GM06990 (cell line): ENCODE data around the gene ATP2B2.

Experiments used
- DNase-seq: peaks from one replicate; pipeline ENCODE4 v3.0.0-alpha.2; 2011; ENCODE audit not compliant: insufficient read length; ENCODE audit errors: extremely low read depth
- H3K27me3 ChIP-seq: replicated peaks from 2 replicates; pipeline ENCODE4 v1.6.0; 2011; ENCODE audit warnings: low read length; ENCODE audit not compliant: control insufficient read depth, insufficient read depth
- H3K36me3 ChIP-seq: 2 replicates; pipeline ENCODE4 v1.5.1; 2011; ENCODE audit warnings: low read length; ENCODE audit not compliant: control insufficient read depth, insufficient read depth
- H3K4me3 ChIP-seq: replicated peaks from 2 replicates; pipeline ENCODE4 v1.5.1; 2011; ENCODE audit warnings: low read depth, mild to moderate bottlenecking, control low read depth, low read length
- TF ChIP-seq, protein P1 (sequence below): IDR thresholded peaks from 2 replicates; pipeline ENCODE4 v1.5.1; 2011; ENCODE audit warnings: low read length, control low read depth, mild to moderate bottlenecking, inconsistent platforms; ENCODE audit not compliant: insufficient read depth, poor library complexity, severe bottlenecking

Gene ATP2B2

DNA sequence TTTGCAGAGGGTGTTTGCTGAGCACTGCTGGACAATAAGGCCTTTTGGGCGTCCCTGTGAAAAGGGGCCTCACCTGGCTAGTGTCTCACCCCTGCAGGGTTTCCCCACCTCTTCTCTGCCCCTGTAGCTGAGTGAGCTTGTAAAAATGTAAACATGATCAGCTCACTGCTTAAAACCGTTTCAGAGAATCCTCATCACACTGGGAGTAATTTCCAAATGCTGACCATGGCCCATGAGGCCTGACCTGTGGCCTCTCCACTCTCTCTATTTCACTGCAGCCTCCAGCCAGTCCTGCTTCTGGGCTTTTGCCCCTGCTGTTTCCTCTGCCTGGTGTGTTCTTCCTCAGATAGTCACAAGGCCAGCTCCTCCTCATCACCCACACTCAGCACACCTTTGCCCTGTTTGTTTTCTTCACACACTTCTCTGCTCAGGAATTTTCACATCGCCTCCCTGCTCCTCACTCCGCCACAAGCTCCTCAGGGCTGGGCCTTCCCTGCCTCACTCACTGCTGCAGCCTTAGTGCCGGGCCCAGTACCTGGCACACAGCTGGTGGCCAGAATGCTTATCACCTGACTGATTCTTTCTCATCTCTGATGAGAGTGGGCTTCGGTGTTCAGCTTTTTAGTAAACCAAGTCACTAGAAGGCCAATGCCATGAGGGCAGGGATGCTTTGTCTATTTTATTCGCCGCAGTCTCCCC is 105.2 kb downstream of the ATP2B2 start:
- TF ChIP-seq, protein P1, sequence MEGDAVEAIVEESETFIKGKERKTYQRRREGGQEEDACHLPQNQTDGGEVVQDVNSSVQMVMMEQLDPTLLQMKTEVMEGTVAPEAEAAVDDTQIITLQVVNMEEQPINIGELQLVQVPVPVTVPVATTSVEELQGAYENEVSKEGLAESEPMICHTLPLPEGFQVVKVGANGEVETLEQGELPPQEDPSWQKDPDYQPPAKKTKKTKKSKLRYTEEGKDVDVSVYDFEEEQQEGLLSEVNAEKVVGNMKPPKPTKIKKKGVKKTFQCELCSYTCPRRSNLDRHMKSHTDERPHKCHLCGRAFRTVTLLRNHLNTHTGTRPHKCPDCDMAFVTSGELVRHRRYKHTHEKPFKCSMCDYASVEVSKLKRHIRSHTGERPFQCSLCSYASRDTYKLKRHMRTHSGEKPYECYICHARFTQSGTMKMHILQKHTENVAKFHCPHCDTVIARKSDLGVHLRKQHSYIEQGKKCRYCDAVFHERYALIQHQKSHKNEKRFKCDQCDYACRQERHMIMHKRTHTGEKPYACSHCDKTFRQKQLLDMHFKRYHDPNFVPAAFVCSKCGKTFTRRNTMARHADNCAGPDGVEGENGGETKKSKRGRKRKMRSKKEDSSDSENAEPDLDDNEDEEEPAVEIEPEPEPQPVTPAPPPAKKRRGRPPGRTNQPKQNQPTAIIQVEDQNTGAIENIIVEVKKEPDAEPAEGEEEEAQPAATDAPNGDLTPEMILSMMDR = no peak
- no peak overlapping the region for H3K4me3 ChIP-seq
- H3K27me3 ChIP-seq = no peaks in the 10 kb centered on the region
- no peaks in the 10 kb centered on the region for H3K36me3 ChIP-seq
- DNase-seq = no peak

DNA sequence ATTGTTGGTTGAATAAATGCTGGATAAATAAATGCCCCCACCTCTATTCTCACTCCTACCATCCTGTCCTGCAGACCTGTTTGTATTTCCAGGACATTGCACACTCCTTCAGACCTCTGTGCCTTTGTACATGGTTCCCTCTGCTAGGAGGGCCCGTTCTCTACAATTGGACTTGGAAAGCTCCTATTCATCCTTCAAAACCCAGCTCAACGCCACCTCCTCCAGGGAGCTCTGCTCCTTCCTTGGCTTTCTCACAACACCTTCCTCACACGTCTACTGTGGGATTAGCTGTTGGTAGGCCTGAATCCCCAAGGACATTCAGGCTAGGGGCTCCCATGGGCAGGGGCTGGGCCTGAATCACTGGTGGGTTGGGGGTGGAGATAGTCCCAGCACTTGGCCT is 105.8 kb downstream of the ATP2B2 start:
- no peak overlapping the region for H3K4me3 ChIP-seq
- no peaks in the 10 kb centered on the region for H3K36me3 ChIP-seq
- TF ChIP-seq, protein P1 = no peak
- no peaks in the 10 kb centered on the region for H3K27me3 ChIP-seq
- no peak for DNase-seq

DNA sequence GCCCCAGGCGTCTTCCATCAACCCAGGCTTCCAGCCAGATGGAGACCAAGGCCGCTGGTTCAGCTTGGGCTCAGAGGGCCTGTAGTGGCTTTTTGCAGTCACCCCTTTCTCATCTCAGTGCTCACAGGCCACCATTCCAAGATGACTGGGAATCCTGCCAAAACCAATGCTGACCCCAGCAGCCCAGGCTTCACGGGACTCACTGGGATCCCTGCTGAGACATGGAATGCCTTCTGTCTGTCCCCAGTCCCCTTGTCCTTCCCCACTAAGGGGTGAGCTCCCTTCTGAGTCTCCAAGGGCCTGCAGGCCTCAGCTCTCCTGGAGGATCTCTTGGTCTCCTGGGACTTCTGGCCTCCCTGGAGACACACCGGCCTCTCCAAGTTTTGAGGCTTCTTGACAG is 107.0 kb downstream of the ATP2B2 start:
- no peak for DNase-seq
- H3K27me3 ChIP-seq = no peaks in the 10 kb centered on the region
- no peak overlapping the region for H3K4me3 ChIP-seq
- TF ChIP-seq, protein P1 = no peak
- no peaks in the 10 kb centered on the region for H3K36me3 ChIP-seq

DNA sequence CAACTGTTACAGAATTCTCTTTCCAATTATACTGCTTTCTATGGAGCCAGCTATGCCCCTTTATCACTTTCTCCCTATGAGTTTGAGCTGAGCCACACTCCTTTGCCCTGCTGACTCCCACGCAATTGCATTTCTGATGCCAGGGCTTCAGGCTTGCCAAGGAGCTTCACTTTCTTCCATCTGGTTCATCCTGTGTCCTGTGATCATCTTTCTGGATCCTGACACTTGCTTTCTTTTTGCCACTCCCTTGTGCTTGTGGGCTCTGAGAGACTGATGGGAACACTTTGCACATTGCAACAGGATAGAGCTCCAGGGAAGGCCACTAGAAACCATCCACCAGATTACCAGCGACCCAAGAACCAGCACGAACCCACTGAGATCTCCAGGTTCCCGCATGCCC is 107.5 kb downstream of the ATP2B2 start:
- Histone ChIP-seq H3K4me3 (no peak overlapping the region), H3K36me3 (no peaks in the 10 kb centered on the region)
- DNase-seq = no peak

DNA sequence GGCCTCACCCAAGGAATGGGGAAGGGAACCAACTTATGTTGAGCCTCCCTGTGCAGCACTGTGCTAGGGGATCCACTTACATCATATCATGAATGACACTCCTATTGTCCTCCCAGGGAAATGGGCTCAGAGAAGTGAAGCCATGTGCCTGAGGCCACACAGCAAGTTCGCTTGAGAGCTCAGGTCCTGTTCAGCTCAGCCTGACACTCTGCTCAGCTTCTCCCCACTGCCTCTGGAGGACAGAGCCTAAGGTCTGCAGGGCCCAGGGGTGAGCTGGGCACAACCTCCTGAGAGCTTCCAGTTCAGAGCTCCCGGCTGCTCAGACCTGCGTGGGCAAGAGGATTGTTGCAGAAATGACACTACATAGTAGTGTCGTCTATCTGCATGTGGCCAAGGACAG is 108.5 kb downstream of the ATP2B2 start:
- DNase-seq = no peak
- H3K4me3 ChIP-seq = no peak overlapping the region
- H3K27me3 ChIP-seq = no peaks in the 10 kb centered on the region
- H3K36me3 ChIP-seq = no peaks in the 10 kb centered on the region
- TF ChIP-seq, protein P1 = no peak

More for the DNA sequence above, 107.5 kb downstream of the ATP2B2 start:
- H3K27me3 ChIP-seq = no peaks in the 10 kb centered on the region
- TF ChIP-seq, protein P1 = no peak

DNA sequence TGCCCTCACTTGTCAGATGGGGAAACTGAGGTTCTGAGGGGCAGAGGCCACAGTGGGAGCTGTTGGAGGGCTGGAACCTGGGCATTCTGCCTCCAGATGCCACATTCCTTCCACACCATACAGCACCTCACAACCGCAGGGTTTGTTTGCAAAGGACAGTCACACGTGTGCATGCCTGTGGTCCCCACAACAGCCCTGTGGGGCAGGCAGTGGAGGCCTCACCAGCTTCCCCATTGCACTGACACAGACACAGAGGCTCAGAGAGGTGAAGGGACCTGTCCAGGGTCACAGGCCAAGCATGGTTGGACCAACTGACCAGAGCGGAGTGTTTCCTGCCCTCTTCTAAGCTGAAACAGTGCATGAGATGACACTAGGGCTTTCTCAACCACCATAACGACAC is 109.3 kb downstream of the ATP2B2 start:
- Histone ChIP-seq H3K27me3 (no peaks in the 10 kb centered on the region), H3K36me3 (no peaks in the 10 kb centered on the region), H3K4me3 (no peak overlapping the region)
- TF ChIP-seq, protein P1 = no peak
- DNase-seq = no peak
